Adipose tissue (tissue), 3 donors: ENCODE data around the gene SLC43A2. TPM values are rescaled to one million over a fixed set of nuclear protein-coding genes. Genes with fewer than 3 reads are reported as not detected.

ENCODE experiments used
- H3K27ac ChIP-seq: one replicate; pipeline ENCODE4 v1.5.1; 2013; ENCODE audit warnings: low read depth, low read length
- WGBS, 3 donors: extraction: QIAGEN DNeasy Blood & Tissue Kit; methylation state at CpG; one replicate each; pipeline ENCODE4 v1.1.7; 2013; 5-methylcytosine and 5-hydroxymethylcytosine counted together
- polyA plus RNA-seq, 3 donors: library from polyadenylated mRNA; stranded (reverse); fragments of 200-250 nt; gene quantifications; one replicate each; pipeline ENCODE4 v1.2.3, GENCODE V29; 2013
- donor health status: healthy with polysubstance abuse.
- donor health status: Bipolar disorder and iron deficiency.
- donor health status: healthy.

The SLC43A2 gene
- polyA plus RNA-seq, 3 donors: 5.7 to 17.0 (median 8.8) TPM

DNA sequence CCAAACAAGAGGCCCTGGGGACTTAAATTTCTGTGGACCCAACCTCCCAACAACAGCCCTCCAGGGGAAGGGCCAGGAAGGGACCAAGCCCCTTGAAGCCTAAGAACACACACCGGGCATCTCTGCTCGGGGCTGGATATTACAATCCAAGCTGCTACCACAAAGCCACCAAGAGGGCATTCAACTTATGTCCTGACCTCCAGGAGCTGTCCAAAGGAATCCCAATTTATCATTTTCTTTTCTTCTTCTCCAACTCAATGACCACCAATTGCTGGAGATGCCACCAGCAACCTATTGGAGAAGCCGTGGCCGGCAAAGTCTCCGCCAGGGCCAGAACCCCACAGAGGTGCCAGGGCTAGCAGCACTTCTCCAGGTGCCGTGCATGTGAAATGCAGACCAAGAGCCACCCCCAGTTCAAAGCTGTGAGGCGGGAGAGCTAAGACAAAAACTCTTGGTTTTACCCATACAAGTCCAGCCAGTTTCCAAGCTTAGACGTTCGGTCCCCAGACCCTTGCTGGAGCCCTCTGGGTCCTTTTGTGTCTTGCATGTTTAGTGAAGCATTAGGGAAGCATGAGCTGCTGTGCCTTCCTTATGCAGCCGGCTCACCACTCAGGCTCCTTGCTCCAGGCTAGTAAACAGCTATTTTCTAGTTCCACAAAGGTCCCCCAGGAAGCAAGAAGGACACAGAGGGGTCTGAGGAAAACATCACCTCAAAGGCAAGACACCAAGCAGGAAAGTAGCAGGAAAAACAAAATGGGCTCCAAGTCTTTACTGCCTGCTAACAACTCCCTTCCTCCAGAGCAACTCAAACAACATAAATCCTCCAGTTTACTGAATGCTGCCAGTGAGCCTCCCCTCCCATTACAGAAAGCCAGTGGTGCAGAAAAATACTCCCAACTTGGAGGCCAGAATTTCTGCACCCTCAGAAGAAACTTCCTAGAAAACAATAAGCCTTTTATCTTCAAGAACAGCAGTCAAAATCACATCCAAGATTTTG lies 69.3 kb downstream of the SLC43A2 start:
- WGBS, 3 donors: 79 to 88% (median 85%) methylated on average over 10 of the region's 10 CpGs

DNA sequence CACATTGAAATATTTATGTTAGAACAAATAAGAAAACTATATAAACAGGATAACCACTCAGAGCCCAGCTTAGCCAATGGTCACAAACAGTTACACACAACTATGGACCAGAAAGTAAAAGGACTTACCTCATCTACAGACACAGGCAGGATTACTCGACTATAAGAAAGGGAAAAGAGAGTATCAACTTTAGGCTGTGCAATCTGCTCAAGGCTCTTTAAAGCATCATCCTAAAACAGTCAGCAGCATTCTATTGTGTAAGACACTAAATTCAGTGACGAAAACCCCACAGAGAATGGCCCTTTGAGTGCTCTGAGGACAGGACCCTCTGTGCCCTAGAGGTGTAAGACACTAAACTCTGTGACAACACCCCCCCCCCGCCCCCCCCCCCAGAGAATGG lies 70.2 kb downstream of the SLC43A2 start:
- H3K27ac ChIP-seq: no peak overlapping the region
- WGBS, 3 donors: 65 to 69% (median 68%) methylated on average over 3 of the region's 3 CpGs

More for the DNA sequence above, 69.3 kb downstream of the SLC43A2 start:
- no peak overlapping the region for H3K27ac ChIP-seq

DNA sequence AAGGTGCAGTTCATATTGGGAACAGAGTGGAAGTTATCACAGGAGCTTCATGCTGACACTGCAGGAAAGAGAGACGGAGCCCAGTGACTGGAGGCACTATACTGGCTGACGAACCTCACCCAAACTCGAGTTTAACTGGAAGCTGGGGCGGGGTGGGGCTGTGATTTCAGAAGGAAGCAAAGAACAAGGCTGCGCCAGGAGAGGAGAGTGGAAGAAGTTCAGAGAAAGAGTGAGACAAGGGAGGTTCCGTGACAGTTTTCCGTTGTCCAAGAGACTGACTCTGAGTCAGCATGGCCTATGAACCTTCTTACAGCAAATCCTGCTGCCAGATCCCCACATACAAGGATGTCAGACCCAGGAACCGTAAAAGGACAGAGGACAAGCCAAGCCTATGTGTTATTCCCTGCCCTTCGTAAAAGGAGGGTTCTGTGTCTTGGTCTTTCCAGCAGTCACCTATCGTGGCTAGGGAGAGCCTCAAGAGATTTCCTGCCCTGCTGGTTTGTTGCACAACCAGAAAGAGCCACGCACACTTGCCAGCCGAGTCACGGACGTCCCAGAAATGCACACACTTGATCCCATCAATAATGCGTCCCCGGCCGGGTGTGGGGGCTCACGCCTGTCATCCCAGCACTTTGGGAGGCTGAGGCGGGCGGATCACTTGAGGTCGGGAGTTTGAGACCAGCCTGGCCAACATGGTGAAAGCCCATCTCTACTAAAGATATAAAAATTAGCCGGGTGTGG lies 71.1 kb downstream of the SLC43A2 start:
- no peak overlapping the region for H3K27ac ChIP-seq
- WGBS, 3 donors: 71 to 85% (median 74%) methylated on average over 22 of the region's 22 CpGs

DNA sequence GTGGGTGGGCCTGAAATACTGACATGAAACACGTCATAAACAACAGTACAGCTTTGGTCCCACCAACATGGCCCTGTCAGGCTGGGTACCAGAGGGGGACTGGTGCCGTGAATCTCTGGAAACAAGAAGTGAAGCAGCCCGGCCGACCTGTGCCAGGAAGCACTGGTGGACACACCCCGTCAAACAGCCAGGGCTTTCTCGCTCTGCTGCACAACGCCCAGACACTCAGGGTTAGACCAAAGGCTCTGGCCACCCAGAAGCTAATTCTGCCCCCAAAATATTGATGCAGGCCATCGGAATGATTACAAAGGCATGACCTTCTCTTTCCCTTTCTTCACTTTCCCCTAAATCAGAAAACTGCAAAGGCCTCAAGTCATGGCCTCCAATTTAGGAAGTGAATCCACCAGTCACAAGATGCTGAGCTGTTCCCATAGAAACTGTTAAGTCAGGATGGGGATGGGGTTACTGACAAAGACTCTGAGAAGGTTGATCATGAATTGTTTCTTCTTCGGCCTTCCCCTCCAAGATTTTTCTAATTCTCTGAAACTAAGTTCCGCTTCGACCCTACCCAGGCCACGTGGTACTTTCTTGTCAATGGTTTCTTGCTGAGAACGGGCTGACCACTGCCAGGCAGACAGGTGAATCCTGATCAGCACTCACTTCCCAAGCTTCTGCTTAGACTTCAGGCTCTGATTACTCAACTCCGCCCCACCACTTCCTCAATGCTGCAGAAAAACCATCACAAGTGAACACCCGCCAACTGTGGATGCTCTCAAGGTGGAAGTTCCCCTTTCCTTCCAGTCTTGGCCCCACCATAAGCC lies 72.8 kb downstream of the SLC43A2 start:
- 54 to 77% (median 58%) methylated on average over 15 of the region's 15 CpGs for WGBS, 3 donors

DNA sequence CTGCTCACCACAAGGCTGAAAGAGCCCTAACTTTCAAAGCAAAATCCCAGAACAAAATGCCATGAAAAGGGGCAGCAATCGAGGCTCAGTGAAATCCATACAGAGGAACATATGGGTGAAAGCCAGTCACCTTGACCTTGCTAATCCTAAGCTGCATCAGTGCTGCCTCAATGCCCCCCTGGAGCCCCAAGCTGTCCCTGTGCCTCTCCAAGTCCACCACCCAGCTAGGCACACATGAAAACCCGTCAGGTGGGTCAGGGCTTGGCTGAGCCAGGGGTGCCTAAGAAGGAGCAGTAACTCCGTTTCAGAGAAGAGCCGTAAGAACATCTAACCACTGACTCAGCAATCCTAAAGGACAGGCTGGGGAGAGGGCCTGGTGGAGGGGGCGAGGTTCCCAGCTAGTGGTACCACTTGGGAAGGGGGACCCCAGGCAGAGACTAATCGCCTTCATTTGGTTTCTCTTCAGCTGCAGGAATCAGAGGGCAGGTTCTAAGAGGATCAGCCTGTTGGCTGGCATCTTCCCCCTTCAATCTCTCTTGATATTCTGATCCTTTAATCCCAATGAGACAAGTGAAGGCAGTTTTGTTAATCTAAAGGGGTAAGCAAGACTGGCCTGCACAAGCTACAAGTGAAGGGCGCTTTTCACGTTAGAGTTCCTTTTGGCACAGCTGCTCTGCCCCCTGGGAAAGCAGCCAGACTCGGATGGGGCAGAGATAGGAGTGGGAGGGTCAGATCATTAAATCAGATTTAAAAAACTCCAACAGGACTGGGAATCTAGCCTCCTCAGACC lies 73.7 kb downstream of the SLC43A2 start:
- no peak overlapping the region for H3K27ac ChIP-seq
- WGBS, 3 donors: 69 to 79% (median 71%) methylated on average over 9 of the region's 9 CpGs

More for the DNA sequence above, 72.8 kb downstream of the SLC43A2 start:
- no peak overlapping the region for H3K27ac ChIP-seq

DNA sequence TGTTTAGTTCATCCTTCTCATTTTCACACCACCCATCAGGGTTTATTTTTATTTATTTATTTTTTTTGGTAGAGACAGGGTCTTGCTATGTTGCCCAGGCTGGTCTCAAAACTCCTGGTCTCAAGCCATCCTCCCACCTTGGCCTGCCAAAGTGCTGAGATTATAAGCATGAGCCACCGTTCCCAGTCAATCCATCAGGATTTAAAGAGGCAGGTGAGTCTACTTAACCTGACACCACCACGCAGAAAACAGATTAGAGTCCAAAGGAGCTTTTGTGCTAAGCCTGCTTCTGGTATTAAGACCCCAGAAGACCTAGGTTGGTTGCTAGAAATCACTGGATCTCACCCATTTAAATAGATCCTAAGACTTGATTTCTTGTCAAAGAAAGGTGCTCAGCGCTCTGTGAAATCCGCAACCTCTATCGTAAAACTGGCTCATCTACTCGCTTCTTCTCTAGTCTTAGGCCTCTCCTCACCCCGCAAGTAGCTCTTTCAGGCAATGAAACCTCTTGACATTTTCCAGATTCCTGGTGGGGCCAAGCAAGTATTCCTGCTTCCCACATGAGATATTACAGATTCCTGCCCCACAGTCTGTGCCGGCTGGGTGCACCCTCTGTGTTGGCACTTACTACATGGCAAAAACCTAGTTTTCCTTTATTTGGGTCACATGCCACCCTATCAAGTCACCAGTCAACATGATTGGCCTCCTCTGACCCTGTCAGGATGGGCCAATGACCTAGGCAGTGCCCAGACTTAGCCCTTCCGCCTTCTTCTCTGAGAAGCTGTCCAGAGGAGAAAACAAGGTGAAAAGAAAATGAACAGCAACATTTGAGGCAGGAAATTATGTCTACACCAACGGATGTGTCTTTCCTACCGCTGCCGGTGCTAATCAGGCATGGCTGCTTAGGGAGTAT lies 75.0 kb downstream of the SLC43A2 start:
- WGBS, 3 donors: 79 to 87% (median 80%) methylated on average over 12 of the region's 12 CpGs
- no peak overlapping the region for H3K27ac ChIP-seq

DNA sequence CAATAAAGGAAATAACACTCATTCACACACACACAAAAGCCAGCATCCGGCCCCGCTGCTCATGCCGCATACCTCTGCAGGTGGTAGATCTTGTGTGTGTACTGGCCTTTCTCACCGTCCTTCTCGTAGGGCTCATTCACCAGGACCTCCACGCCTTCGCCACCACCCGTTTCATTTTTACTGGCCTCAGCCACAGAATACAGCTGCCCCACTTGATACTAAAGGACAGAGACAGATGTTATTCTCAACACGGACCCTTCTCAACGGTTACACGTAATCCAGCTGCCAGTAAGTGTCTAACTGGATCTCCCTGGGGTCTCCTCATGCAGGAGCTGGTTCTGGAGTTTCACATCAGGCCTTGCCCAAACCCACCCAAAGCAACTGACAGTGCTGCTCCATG lies 75.7 kb downstream of the SLC43A2 start:
- H3K27ac ChIP-seq: no peak overlapping the region
- WGBS, 3 donors: 90 to 92% (median 91%) methylated on average over 11 of the region's 11 CpGs

DNA sequence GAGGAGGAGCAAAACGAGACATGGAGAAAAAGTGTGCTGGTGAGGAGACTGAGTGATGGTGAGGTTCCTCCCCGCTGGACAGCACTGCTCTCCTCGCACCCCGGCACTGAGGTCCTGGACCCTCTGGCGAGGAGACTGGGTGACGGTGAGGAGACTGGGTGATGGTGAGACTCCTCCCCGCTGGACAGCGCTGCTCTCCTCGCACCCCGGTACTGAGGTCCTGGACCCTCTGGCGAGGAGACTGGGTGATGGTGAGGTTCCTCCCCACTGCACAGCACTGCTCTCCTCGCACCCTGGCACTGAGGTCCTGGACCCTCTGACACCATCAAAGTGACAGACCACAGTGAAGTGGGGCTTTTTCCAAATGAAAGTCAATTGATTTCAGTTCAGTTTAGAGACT lies 76.9 kb downstream of the SLC43A2 start:
- 93 to 96% (median 94%) methylated on average over 12 of the region's 12 CpGs for WGBS, 3 donors
- H3K27ac ChIP-seq: no peak overlapping the region

DNA sequence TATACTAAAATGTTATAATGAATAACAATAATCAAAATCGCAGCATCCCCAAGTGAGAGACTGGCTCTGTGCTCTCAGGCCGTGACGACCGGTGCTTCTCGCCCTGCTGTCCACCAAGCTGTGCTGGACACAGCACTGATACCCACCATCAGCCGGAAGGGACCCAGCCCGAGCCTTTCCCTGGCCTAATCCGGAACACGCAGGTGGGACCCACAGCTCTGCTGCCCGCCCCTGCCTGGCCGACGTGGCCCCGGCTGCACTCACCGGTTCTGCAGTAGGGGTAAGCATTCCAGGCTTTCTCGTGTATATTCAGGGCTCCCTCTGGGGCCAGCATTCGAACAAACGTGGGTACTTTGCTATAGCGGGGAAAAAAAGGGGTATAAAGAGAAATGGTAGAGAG lies 80.6 kb downstream of the SLC43A2 start:
- H3K27ac ChIP-seq: no peak overlapping the region
- 91 to 95% (median 93%) methylated on average over 18 of the region's 18 CpGs for WGBS, 3 donors

DNA sequence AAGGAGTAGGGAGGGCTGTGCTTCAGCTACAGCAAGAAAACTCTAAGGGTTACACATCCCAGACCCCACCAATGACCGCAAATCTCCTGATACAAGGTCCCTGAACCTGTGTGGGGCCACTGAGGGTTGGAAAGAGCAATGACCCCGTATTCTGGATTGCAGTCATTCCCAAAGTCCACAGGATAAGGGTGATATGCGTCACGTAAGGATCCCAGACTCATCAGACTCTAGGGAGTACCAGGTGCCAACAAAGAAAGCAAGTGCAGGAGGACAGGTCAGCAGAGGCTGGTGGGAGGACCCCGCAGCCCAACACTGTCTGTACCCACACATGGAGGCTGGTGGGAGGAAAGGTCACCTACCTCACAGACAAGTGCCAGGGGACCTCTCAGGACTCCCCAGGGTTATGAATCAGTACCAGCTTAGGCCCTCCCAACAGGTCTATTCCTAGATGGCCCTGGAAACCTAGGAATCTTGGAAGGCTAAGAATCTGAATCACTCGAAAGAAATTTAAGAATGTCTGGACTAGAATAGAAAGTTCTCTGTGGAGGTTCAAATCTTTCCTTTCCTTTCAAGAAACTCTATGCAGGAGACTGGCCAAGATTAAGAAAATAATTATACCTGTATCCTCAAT lies 82.2 kb downstream of the SLC43A2 start:
- H3K27ac ChIP-seq: no peak overlapping the region
- 90 to 97% (median 96%) methylated on average over 6 of the region's 6 CpGs for WGBS, 3 donors

DNA sequence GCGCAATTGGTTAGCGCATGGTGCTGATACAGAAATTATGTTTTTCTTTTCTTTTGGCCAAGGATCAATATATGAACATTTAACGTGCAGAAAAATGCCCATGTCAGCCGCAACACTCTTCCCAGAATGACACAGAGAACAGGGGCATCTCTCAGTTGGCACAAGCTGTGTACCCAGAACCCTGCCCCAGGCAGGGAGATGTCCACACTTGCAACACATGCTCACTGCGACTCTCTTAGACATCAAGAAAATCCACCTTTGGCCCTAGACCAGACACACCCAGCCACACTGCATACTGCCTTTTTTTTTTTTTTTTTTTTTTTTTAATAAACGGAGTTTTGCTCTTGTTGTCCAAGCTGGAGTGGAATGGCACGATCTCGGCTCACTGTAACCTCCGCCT lies 83.0 kb downstream of the SLC43A2 start:
- WGBS, 3 donors: 86 to 92% (median 90%) methylated on average over 9 of the region's 9 CpGs
- no peak overlapping the region for H3K27ac ChIP-seq

DNA sequence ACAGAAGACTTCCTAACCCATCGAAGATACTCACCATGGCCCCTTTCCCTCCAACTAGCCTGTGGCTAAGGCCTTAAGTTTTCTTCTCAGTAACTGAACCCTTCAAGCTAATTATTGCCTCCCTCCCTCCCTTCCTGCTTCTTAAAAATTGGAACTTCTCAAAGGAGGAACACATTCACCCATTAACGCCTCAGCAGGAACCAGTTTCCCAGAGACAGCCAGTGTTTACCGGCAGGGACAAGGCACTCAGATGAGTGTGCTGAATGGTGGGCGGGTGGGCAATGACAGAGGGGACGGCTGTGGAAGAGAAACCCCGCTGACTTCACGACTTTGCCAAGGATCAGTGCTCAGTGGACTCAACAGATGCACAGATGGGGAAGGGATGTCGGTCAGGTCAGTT lies 86.3 kb downstream of the SLC43A2 start:
- no peak overlapping the region for H3K27ac ChIP-seq
- 77 to 88% (median 86%) methylated on average over 8 of the region's 8 CpGs for WGBS, 3 donors

DNA sequence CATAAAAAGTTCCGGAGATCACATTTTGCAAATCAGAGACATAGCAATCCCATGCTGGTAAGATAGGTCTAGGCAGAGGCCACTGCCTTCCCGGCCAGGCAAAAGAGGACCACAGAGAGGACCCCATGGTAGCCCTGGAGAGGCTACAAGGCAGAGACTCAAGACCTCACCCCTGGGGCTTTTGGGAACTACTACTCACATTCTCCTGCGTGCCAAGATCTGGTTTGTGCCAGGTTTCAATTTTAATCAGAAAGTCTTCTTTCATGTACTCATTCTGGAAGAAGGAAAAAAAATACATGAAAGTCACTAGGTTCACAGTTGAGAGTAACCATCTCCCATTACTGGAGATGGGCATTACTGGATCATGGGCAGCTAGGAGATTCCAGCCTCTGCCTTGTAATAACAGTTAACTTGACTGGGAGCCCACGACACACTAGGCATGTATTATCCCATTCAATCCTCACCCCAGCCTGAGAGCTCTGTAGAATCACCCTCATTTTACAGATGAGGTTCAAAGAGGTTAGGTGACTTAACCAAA lies 87.2 kb downstream of the SLC43A2 start:
- no peak overlapping the region for H3K27ac ChIP-seq
- 85 to 91% (median 91%) methylated on average over 4 of the region's 4 CpGs for whole genome bisulfite sequencing, 3 donors

DNA sequence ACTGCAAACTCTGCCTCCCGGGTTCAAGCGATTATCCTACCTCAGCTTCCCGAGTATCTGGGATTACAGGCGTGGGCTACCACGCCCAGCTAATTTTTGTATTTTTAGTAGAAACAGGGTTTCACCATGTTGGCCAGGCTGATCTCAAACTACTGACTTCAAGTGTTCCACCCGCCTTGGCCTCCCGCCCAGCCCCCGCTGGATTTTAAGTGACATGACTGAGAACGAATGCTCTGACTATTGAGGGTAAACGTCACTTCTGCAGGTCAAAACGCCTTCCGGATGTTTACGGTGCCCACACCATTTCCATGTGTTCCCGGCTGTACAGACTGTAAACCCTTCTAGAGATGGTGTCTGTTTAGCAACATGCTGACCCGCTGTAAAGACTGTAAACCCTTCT lies 88.8 kb downstream of the SLC43A2 start:
- 92 to 93% (median 93%) methylated on average over 15 of the region's 15 CpGs for WGBS, 3 donors
- H3K27ac ChIP-seq: no peak overlapping the region

DNA sequence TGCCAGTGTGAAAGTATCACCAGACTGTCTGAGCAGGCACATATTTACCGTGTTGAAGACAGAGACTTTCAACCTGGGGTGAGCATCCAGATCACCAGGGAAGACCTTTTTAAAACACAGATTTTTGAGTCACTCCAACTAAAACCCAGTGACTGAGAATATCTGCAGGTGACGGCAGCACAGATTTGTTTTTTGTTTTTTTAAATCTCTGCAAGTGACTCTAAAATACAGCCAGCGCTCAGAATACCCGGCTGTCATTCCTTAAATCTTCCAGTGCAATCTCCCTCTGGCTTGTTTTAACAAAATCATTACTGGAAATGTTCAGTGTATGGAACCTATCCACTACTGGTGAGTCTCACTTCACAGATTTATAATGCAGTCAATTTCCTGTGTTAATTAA lies 92.9 kb downstream of the SLC43A2 start:
- 83 to 93% (median 89%) methylated on average over 4 of the region's 4 CpGs for WGBS, 3 donors
- no peak overlapping the region for H3K27ac ChIP-seq

DNA sequence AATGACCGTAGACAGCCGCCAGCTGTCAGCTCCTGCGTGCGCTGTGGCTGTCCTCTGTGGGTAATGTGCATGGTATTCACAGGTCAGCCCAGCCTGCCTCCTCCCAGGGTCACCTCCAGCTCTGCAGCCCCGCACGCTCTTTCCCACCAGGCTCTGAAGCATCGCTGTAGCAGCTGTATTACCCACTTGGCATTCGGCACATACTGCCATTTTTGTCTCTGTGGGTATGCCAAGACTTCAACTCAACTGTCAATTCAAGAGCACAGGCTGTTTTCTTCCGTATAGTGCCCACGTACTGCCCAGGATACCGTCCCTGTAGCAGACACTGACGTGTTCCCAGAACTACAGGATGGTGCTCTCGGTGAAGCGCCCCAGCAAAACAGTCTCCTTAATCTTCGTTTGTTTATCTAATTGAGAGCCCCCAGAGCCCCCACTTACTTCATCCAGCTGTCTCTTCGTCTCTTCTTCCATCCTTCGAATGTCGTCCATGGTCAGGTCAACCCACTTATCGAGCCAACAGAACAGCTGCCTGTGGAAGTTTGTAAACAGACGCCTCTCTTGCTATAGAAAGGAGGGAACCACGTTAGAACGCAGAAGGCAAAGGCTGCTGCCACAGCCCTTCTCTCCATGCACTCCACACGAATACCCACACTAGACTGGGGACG lies 94.8 kb downstream of the SLC43A2 start:
- WGBS, 3 donors: 92 to 93% (median 92%) methylated on average over 24 of the region's 24 CpGs
- H3K27ac ChIP-seq: no peak overlapping the region
